ENCODE measurements around the gene CCT2. TPM values are rescaled to one million over a fixed set of nuclear protein-coding genes. Genes with fewer than 3 reads are reported as not detected.

CCT2 gene
- total RNA-seq, result 100 to 1,000 TPM in 1 of 2 experiments, 10 to 100 TPM in 1; 92.6 to 104 TPM
- polyA plus RNA-seq, result 100 to 1,000 TPM; 139 to 146 TPM

GRCh38 chr12:69585189-69586062, at the start of gene CCT2:
TSS of gene CCT2 (plus strand) at chr12:69585459. CDS start at chr12:69585522, 63 bp downstream.
- ChIA-PET POLR2A (ENCODE audit: partially characterized antibody) (interaction anchor here (0.6 to 2.2 kb wide), 10 partner anchors 14 to 778 kb away, joined by 3 to 26 read pairs (median 4); partner anchors contain the start of genes FRS2 and MDM2), CTCF (ENCODE audit: partially characterized antibody) (interaction anchor here (0.9 to 1.9 kb wide), 6 partner anchors 15 to 229 kb away, joined by 3 to 14 read pairs (median 6); no protein-coding TSS in a partner anchor)
- peaks cover 34% of the 10 kb centered on the region for H3K36me3 ChIP-seq (ENCODE audit: insufficient read depth, low read length)
- Mint-ChIP-seq H3K4me1 (peaks cover 5 to 19% (median 10%) of the 10 kb centered on the region in 4 donors), H3K27me3 (no peaks in the 10 kb centered on the region), H3K36me3 (peaks cover 20 to 36% of the 10 kb centered on the region in 2 donors), H3K4me3 (peak within 1 kb of the TSS; percentile 94 to 97 (median 95)), H3K9me3 (peaks cover 0 to 4% (median 0%) of the 10 kb centered on the region in 8 donors), H3K27ac (peak within 1 kb of the TSS; percentile 96 to 99 (median 98))
- DNase-seq, result peak; percentile 91 to 96 (median 96)
- H3K4me1 ChIP-seq (ENCODE audit: insufficient read depth, low read length), result peaks cover 16% of the 10 kb centered on the region
- H3K9me3 ChIP-seq (ENCODE audit: control insufficient read depth in 1 of 2, low read length in 2 of 2), result no peaks in the 10 kb centered on the region
- intact Hi-C loops (cut with micrococcal nuclease), result loop anchor here (1.0 to 10.0 kb wide), 9 partner anchors 13 to 659 kb away; partner anchors contain the start of genes CNOT2, CPSF6, FRS2 and RAB3IP
- peak within 1 kb of the TSS; percentile 95 for H3K27ac ChIP-seq (ENCODE audit: low read depth, low read length)
- no peaks in the 10 kb centered on the region for H3K27me3 ChIP-seq (ENCODE audit: insufficient read depth, low read length)
- H3K4me3 ChIP-seq (ENCODE audit: low read length in 2 of 2), result peak within 1 kb of the TSS; percentile 90 to 93

DNA sequence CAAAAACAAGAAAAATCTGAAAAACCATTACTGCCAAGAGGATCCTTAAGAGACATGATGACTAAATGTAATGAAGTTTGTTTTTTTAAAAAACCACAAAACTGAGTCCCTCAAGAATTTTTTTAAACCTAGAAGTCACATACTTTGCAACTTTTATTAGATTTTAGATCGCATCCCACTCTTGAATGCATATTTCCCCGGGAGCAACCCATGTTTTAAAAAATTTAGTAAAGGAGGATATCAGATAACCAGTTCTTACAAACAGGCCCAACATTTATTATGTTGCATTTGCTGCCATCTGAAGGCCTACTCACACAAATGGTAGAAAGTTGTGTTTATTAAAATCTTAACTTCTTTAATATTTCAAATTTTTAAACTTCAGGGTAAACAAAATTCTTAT, 44.3 kb upstream of the CCT2 start:
- Mint-ChIP-seq H3K27ac (peak overlapping the region in 1 of 7 donors; percentile 75), H3K4me3 (no peak overlapping the region), H3K4me1 (peaks cover 0 to 6% (median 6%) of the 10 kb centered on the region in 4 donors), H3K27me3 (no peaks in the 10 kb centered on the region), H3K9me3 (peaks cover 2 to 11% (median 6%) of the 10 kb centered on the region in 8 donors), H3K36me3 (peaks cover 22 to 34% of the 10 kb centered on the region in 2 donors)
- ChIA-PET POLR2A (ENCODE audit: partially characterized antibody) (no interaction called here), CTCF (ENCODE audit: partially characterized antibody) (no interaction called here)
- H3K9me3 ChIP-seq (ENCODE audit: control insufficient read depth in 1 of 2, low read length in 2 of 2), result no peaks in the 10 kb centered on the region
- H3K4me1 ChIP-seq (ENCODE audit: insufficient read depth, low read length), result no peaks in the 10 kb centered on the region
- H3K36me3 ChIP-seq (ENCODE audit: insufficient read depth, low read length), result no peaks in the 10 kb centered on the region
- intact Hi-C loops (cut with micrococcal nuclease), result no loop called here
- H3K4me3 ChIP-seq (ENCODE audit: low read length in 2 of 2), result no peak overlapping the region
- H3K27me3 ChIP-seq (ENCODE audit: insufficient read depth, low read length), result no peaks in the 10 kb centered on the region
- no peak for DNase-seq
- no peak overlapping the region for H3K27ac ChIP-seq (ENCODE audit: low read depth, low read length)

DNA sequence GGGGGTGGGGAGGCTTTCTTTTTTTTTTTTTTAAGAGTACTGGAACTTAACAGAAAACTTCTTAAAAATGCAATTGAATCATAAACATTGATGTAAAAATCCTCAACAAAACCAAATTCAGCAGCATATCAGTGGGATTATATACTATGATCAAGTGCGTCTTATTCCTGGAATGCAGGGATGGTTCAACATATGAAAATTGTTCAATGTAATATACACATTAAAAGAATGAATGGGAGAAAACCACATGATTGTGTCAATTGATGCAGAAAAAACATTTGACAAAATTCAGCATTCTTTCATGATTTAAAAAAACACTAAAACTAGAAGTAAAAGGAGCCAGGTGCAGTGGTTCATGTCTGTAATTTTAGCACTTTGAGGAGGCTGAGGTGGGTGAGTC, 41.2 kb upstream of the CCT2 start:
- H3K27ac ChIP-seq (ENCODE audit: low read depth, low read length), result no peak overlapping the region
- Mint-ChIP-seq H3K4me3 (no peak overlapping the region), H3K9me3 (peaks cover 2 to 11% (median 6%) of the 10 kb centered on the region in 8 donors), H3K36me3 (peaks cover 16 to 23% of the 10 kb centered on the region in 2 donors), H3K27ac (no peak overlapping the region), H3K27me3 (no peaks in the 10 kb centered on the region), H3K4me1 (peaks cover 0 to 9% (median 6%) of the 10 kb centered on the region in 4 donors)
- POLR2A ChIA-PET (ENCODE audit: partially characterized antibody), result no interaction called here
- DNase-seq, result no peak
- no peaks in the 10 kb centered on the region for H3K4me1 ChIP-seq (ENCODE audit: insufficient read depth, low read length)
- intact Hi-C loops (cut with micrococcal nuclease), result no loop called here
- no peaks in the 10 kb centered on the region for H3K27me3 ChIP-seq (ENCODE audit: insufficient read depth, low read length)
- no peak overlapping the region for H3K4me3 ChIP-seq (ENCODE audit: low read length in 2 of 2)
- no peaks in the 10 kb centered on the region for H3K9me3 ChIP-seq (ENCODE audit: control insufficient read depth in 1 of 2, low read length in 2 of 2)
- H3K36me3 ChIP-seq (ENCODE audit: insufficient read depth, low read length), result no peaks in the 10 kb centered on the region
- CTCF ChIA-PET (ENCODE audit: partially characterized antibody), result no interaction called here

GRCh38 chr12:69545081-69545480, 40.2 kb upstream of the CCT2 start:
- H3K27ac ChIP-seq (ENCODE audit: low read depth, low read length), result no peak overlapping the region
- no peak overlapping the region for H3K4me3 ChIP-seq (ENCODE audit: low read length in 2 of 2)
- no peaks in the 10 kb centered on the region for H3K36me3 ChIP-seq (ENCODE audit: insufficient read depth, low read length)
- ChIA-PET CTCF (ENCODE audit: partially characterized antibody) (no interaction called here), POLR2A (ENCODE audit: partially characterized antibody) (no interaction called here)
- H3K27ac Mint-ChIP-seq, result no peak overlapping the region
- H3K4me1 Mint-ChIP-seq, result peaks cover 0 to 11% (median 6%) of the 10 kb centered on the region in 4 donors
- H3K27me3 Mint-ChIP-seq, result no peaks in the 10 kb centered on the region
- intact Hi-C loops (cut with micrococcal nuclease), result no loop called here
- H3K9me3 ChIP-seq (ENCODE audit: control insufficient read depth in 1 of 2, low read length in 2 of 2), result no peaks in the 10 kb centered on the region
- H3K4me1 ChIP-seq (ENCODE audit: insufficient read depth, low read length), result no peaks in the 10 kb centered on the region
- H3K36me3 Mint-ChIP-seq, result peaks cover 16 to 23% of the 10 kb centered on the region in 2 donors
- no peaks in the 10 kb centered on the region for H3K27me3 ChIP-seq (ENCODE audit: insufficient read depth, low read length)
- no peak for DNase-seq
- H3K9me3 Mint-ChIP-seq, result peaks cover 2 to 11% (median 6%) of the 10 kb centered on the region in 8 donors
- H3K4me3 Mint-ChIP-seq, result no peak overlapping the region

DNA sequence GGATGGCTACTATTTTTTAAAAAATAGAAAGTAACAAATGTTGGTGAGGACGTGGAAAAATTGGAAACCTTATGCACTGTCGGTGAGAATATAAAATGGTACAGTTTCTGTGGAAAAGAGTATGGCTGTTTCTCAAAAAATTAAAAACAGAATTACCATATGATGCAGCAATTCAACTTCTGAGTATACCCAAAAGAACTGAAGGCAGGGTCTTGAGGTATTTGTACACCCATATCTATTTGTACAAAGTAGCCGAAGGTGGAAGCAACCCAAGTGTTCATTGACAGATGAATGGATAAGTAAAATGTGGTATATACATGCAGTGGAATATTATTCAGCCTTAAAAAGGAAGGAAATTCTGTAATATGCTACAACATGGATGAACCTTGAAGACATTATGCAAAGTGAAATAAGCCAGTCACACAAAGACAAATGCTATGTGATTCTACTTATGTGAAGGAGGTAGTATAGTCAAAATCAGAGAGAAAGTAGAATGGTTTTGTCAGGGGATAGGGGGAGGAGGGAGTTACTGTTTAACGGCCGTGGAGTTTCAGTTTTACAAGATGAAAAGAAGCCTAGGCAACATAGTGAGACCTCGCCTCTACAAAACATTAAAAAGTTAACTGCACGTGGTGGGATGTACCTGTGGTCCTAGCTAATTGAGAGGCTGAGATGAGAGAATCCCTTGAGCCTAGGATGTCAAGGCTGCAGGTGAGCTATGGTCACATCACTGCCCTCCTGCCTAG, 38.4 kb upstream of the CCT2 start:
- CTCF ChIA-PET (ENCODE audit: partially characterized antibody), result no interaction called here
- H3K27ac Mint-ChIP-seq, result peak overlapping the region in 4 of 7 donors; percentile 5 to 72 (median 60)
- POLR2A ChIA-PET (ENCODE audit: partially characterized antibody), result interaction anchor here (0.7 kb wide), 1 partner anchor 9 kb away, joined by 3 read pairs; no protein-coding TSS in a partner anchor
- H3K27me3 Mint-ChIP-seq, result no peaks in the 10 kb centered on the region
- H3K4me1 ChIP-seq (ENCODE audit: insufficient read depth, low read length), result no peaks in the 10 kb centered on the region
- H3K27ac ChIP-seq (ENCODE audit: low read depth, low read length), result no peak overlapping the region
- no peak overlapping the region for H3K4me3 Mint-ChIP-seq
- no peak for DNase-seq
- H3K36me3 Mint-ChIP-seq, result peaks cover 6 to 20% of the 10 kb centered on the region in 2 donors
- no peaks in the 10 kb centered on the region for H3K9me3 ChIP-seq (ENCODE audit: control insufficient read depth in 1 of 2, low read length in 2 of 2)
- H3K4me1 Mint-ChIP-seq, result peaks cover 0 to 9% (median 6%) of the 10 kb centered on the region in 4 donors
- H3K36me3 ChIP-seq (ENCODE audit: insufficient read depth, low read length), result no peaks in the 10 kb centered on the region
- intact Hi-C loops (cut with micrococcal nuclease), result no loop called here
- H3K9me3 Mint-ChIP-seq, result peaks cover 2 to 11% (median 6%) of the 10 kb centered on the region in 8 donors
- H3K4me3 ChIP-seq (ENCODE audit: low read length in 2 of 2), result no peak overlapping the region
- no peaks in the 10 kb centered on the region for H3K27me3 ChIP-seq (ENCODE audit: insufficient read depth, low read length)

- Mint-ChIP-seq H3K27me3 (no peaks in the 10 kb centered on the region), H3K9me3 (peaks cover 0 to 5% (median under 1%) of the 10 kb centered on the region in 8 donors), H3K36me3 (peaks cover under 1 to 9% of the 10 kb centered on the region in 2 donors), H3K27ac (peak overlapping the region in 3 of 7 donors; percentile 11 to 84 (median 31)), H3K4me3 (no peak overlapping the region), H3K4me1 (peaks cover 0 to 9% (median 6%) of the 10 kb centered on the region in 4 donors)
- Histone ChIP-seq H3K27me3 (ENCODE audit: insufficient read depth, low read length) (no peaks in the 10 kb centered on the region), H3K4me1 (ENCODE audit: insufficient read depth, low read length) (no peaks in the 10 kb centered on the region), H3K4me3 (ENCODE audit: low read length in 2 of 2) (no peak overlapping the region), H3K27ac (ENCODE audit: low read depth, low read length) (no peak overlapping the region), H3K36me3 (ENCODE audit: insufficient read depth, low read length) (no peaks in the 10 kb centered on the region), H3K9me3 (ENCODE audit: control insufficient read depth in 1 of 2, low read length in 2 of 2) (no peaks in the 10 kb centered on the region)
- POLR2A ChIA-PET (ENCODE audit: partially characterized antibody), result no interaction called here
- CTCF ChIA-PET (ENCODE audit: partially characterized antibody), result no interaction called here
- no peak for DNase-seq
- intact Hi-C loops (cut with micrococcal nuclease), result no loop called here
These were observed 36.6 kb upstream of the CCT2 start for GRCh38 chr12:69548687-69549086.

Data from CD4-positive, alpha-beta memory T cell (primary cell).